ENCODE results near the gene TNFSF10. TPM values are rescaled to one million over a fixed set of nuclear protein-coding genes. Genes with fewer than 3 reads are reported as not detected.
"Not testable (repeated sequence)": the region's sequence is repeated elsewhere in the genome, so short reads cannot be mapped to it uniquely, and the experiment has no call there.

TNFSF10 gene
- total RNA-seq, 1 experiment from 2014 or later = not detected

- Histone ChIP-seq H3K36me3 (no peaks in the 10 kb centered on the region), H3K27ac (no peak overlapping the region)
Measured at GRCh38 chr3:172515130-172515918, 7.9 kb downstream of the TNFSF10 start.

DNA sequence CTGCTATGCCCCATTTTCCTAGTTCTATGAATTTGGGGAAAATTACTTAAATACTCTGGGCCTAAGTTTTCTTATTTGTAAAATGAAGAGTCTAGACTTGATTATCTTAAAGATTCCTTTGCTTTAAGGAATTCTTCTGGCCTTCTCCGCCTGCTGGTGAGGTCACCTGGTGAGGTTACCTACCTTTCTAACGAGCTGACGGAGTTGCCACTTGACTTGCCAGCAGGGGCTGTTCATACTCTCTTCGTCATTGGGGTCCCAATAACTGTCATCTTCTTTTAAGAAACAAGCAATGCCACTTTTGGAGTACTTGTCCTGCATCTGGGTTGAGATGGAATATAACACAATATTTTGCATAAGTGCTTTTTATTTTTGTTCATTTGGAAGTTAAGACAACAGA lies 8.6 kb downstream of the TNFSF10 start:
- no peak for DNase-seq
- Histone ChIP-seq H3K36me3 (no peaks in the 10 kb centered on the region), H3K27me3 (no peaks in the 10 kb centered on the region), H3K9me3 (replicated peaks) (no peaks in the 10 kb centered on the region), H3K4me3 (no peak overlapping the region), H3K4me1 (no peaks in the 10 kb centered on the region), H3K27ac (no peak overlapping the region)

More at GRCh38 chr3:172515130-172515918, 7.9 kb downstream of the TNFSF10 start:
- DNase-seq = no peak
- H3K9me3 ChIP-seq (replicated peaks) = no peaks in the 10 kb centered on the region
- no peaks in the 10 kb centered on the region for H3K4me1 ChIP-seq
- no peak overlapping the region for H3K4me3 ChIP-seq
- H3K27me3 ChIP-seq = no peaks in the 10 kb centered on the region

DNA sequence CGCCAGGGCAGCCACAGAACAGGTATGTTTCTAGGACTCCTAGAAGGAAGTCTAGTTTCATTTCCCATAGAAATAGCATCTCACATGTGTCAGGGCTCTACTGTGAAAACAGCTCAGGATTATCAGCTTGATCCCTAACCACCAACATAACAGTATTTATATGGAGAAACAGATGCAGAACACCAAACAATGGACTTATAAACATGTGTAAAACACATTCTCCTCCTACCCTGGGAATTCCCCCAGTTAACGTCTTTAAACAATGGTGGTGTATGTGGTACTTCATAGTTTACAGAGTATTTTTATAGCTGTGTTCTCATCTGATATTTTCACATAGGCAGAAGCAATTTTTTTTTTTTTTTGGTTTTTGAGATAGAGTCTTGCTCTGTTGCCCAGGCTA lies 9.7 kb downstream of the TNFSF10 start:
- Histone ChIP-seq H3K27ac (no peak overlapping the region), H3K4me1 (no peaks in the 10 kb centered on the region), H3K4me3 (no peak overlapping the region), H3K9me3 (replicated peaks) (no peaks in the 10 kb centered on the region), H3K27me3 (no peaks in the 10 kb centered on the region), H3K36me3 (no peaks in the 10 kb centered on the region)
- DNase-seq = no peak

- Histone ChIP-seq H3K4me1 (no peaks in the 10 kb centered on the region), H3K9me3 (replicated peaks) (no peaks in the 10 kb centered on the region), H3K27me3 (no peaks in the 10 kb centered on the region), H3K36me3 (no peaks in the 10 kb centered on the region), H3K27ac (no peak overlapping the region), H3K4me3 (no peak overlapping the region)
- DNase-seq = no peak
Measured at GRCh38 chr3:172511783-172512762, 11.2 kb downstream of the TNFSF10 start.

GRCh38 chr3:172506094-172506493 lies 17.1 kb downstream of the TNFSF10 start:
- no peak overlapping the region for H3K4me3 ChIP-seq

DNA sequence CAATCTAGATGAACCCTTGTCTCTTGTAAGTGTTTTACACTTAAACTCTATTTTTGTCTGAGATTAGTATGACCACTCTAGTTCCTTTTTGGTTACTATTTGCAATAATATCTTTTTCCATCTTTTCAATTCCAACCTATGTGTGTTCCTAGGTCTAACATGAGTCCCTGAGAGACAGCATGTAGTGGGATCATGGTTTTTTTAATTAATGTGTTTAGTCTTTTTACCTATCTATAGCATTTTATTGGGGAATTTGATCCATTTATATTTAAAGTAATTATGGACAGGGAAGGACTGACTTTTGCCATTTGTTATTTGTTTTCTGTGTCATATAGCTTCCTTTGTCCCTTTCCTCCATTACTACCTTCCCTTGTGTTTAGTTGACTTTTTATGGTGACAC lies 21.7 kb downstream of the TNFSF10 start:
- H3K4me3 ChIP-seq = no peak overlapping the region
- no peaks in the 10 kb centered on the region for H3K4me1 ChIP-seq
- no peak overlapping the region for H3K27ac ChIP-seq
- H3K36me3 ChIP-seq = no peaks in the 10 kb centered on the region
- no peak for DNase-seq
- no peaks in the 10 kb centered on the region for H3K9me3 ChIP-seq (replicated peaks)
- H3K27me3 ChIP-seq = no peaks in the 10 kb centered on the region

More at GRCh38 chr3:172506094-172506493, 17.1 kb downstream of the TNFSF10 start:
- Histone ChIP-seq H3K27ac (no peak overlapping the region), H3K9me3 (replicated peaks) (no peaks in the 10 kb centered on the region), H3K27me3 (no peaks in the 10 kb centered on the region), H3K36me3 (no peaks in the 10 kb centered on the region), H3K4me1 (no peaks in the 10 kb centered on the region)
- DNase-seq = no peak

GRCh38 chr3:172490198-172490669 lies 33.0 kb downstream of the TNFSF10 start:
- not testable (repeated sequence) for H3K27me3 ChIP-seq; H3K36me3 ChIP-seq; H3K9me3 ChIP-seq (replicated peaks); H3K4me1 ChIP-seq; H3K27ac ChIP-seq; H3K4me3 ChIP-seq
- peak; percentile 22 to 53 for DNase-seq

GRCh38 chr3:172478116-172478515 lies 45.1 kb downstream of the TNFSF10 start:
- H3K27ac ChIP-seq = no peak overlapping the region
- H3K27me3 ChIP-seq = no peaks in the 10 kb centered on the region
- H3K36me3 ChIP-seq = no peaks in the 10 kb centered on the region
- no peak overlapping the region for H3K4me3 ChIP-seq
- H3K4me1 ChIP-seq = no peaks in the 10 kb centered on the region
- no peak for DNase-seq
- H3K9me3 ChIP-seq (replicated peaks) = no peaks in the 10 kb centered on the region

GRCh38 chr3:172476347-172476746 lies 46.9 kb downstream of the TNFSF10 start:
- H3K4me1 ChIP-seq = no peaks in the 10 kb centered on the region
- no peaks in the 10 kb centered on the region for H3K27me3 ChIP-seq
- DNase-seq = no peak
- H3K4me3 ChIP-seq = no peak overlapping the region
- no peaks in the 10 kb centered on the region for H3K9me3 ChIP-seq (replicated peaks)
- H3K27ac ChIP-seq = no peak overlapping the region
- no peaks in the 10 kb centered on the region for H3K36me3 ChIP-seq

- no peak overlapping the region for H3K27ac ChIP-seq
- H3K27me3 ChIP-seq = no peaks in the 10 kb centered on the region
- DNase-seq = no peak
- H3K36me3 ChIP-seq = no peaks in the 10 kb centered on the region
- H3K9me3 ChIP-seq (replicated peaks) = no peaks in the 10 kb centered on the region
- H3K4me3 ChIP-seq = no peak overlapping the region
- H3K4me1 ChIP-seq = no peaks in the 10 kb centered on the region
Measured at GRCh38 chr3:172475703-172476102, 47.5 kb downstream of the TNFSF10 start.

DNA sequence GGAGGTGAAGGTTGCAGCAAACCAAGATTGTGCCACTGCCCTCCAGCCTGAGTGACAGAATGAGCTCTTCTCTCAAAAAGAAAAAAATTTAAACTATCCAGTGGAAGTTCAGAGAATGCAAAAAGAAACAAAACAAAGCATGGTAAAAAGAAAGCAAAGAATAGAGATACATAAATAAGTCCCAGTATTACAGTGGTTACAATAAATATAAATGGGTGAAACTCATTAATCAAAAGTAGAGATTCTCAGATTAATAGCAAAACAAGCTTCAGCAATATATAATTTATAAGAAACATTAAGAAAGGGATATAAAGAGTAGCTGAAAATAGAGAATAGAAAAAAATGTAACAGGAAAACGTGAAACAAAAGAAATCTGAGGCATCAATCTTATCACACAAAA lies 51.3 kb downstream of the TNFSF10 start:
- no peak overlapping the region for H3K4me3 ChIP-seq
- no peaks in the 10 kb centered on the region for H3K9me3 ChIP-seq (replicated peaks)
- no peaks in the 10 kb centered on the region for H3K4me1 ChIP-seq
- no peak for DNase-seq
- no peak overlapping the region for H3K27ac ChIP-seq
- no peaks in the 10 kb centered on the region for H3K27me3 ChIP-seq
- H3K36me3 ChIP-seq = no peaks in the 10 kb centered on the region

DNA sequence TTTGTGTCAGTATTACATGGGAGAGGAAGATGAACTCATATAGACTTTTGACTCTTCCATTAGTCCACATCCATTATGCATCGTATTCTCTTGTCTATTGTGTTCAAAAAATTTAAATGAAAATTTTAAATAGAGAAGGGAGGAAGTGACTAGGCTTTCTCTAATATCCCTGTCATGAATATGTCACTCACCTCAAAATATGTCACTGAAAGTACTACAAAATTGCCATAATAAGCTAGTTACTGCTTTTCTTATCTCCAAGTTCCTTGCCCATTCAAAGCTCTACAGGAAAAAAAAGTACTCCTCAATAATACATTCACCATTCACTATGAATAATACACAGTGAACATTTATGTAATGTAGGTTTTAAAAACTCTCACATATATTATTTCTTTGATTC lies 52.6 kb downstream of the TNFSF10 start:
- Histone ChIP-seq H3K27ac (no peak overlapping the region), H3K4me3 (no peak overlapping the region), H3K36me3 (no peaks in the 10 kb centered on the region), H3K4me1 (no peaks in the 10 kb centered on the region), H3K9me3 (replicated peaks) (no peaks in the 10 kb centered on the region), H3K27me3 (no peaks in the 10 kb centered on the region)
- DNase-seq = no peak

GRCh38 chr3:172467170-172467824 lies 55.9 kb downstream of the TNFSF10 start:
- H3K27ac ChIP-seq = peak overlapping the region; percentile 7; the same call in 1 of the 2 replicates
- no peaks in the 10 kb centered on the region for H3K36me3 ChIP-seq
- H3K4me3 ChIP-seq = no peak overlapping the region
- DNase-seq = peak in 1 of 2 experiments; percentile 36
- peaks cover 9% of the 10 kb centered on the region for H3K4me1 ChIP-seq
- no peaks in the 10 kb centered on the region for H3K9me3 ChIP-seq (replicated peaks)
- H3K27me3 ChIP-seq = no peaks in the 10 kb centered on the region

DNA sequence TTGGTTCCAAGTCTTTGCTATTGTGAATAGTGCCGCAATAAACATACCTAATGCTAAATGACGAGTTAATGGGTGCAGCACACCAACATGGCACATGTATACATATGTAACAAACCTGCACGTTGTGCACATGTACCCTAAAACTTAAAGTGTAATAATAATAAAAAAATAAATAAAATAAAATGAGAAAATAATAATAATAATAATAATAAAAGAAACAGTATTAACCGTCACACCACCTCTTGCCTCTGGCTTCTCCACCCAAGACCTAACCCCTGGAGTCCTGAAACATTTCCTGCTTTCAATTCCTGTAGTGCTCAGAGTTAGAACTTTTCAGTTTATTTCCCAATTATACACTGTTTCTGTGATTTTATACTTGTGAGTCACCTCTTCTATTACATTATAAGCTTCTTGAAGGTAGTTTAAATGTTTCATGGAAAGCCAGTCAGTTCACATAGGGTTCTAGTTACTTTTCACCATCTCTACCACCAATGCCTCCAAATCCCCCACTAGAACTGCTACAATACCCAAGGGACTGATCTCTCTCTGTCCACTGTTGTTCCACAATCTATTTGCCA lies 56.6 kb downstream of the TNFSF10 start:
- H3K27me3 ChIP-seq = no peaks in the 10 kb centered on the region
- H3K4me1 ChIP-seq = peaks cover 9% of the 10 kb centered on the region
- H3K9me3 ChIP-seq (replicated peaks) = no peaks in the 10 kb centered on the region
- DNase-seq = peak in 1 of 2 experiments; percentile 20
- peak overlapping the region; percentile 7; the same call in 1 of the 2 replicates for H3K27ac ChIP-seq
- no peaks in the 10 kb centered on the region for H3K36me3 ChIP-seq
- H3K4me3 ChIP-seq = no peak overlapping the region
